Psoas muscle (tissue), 8 donors: ENCODE results near the gene ANO5. TPM values are rescaled to one million over a fixed set of nuclear protein-coding genes. Genes with fewer than 3 reads are reported as not detected.

ENCODE experiments used
- ATAC-seq, 4 donors: fragments of 200-7000 bp; cut with Tn5 transposase; one replicate each; pipeline ENCODE4 v1.9.1; 2020; ENCODE audit warnings: moderate library complexity in 3 of 4, mild to moderate bottlenecking in 2 of 4
- DNase-seq, 2 donors: peaks; one replicate each; pipeline ENCODE4 v3.0.0-alpha.2; 2020
- H3K27ac ChIP-seq: fragments of 200-600 bp; one replicate; pipeline ENCODE4 v1.8.0; 2022
- H3K27me3 ChIP-seq, 3 donors: fragments of 200-600 bp in 1 of 3; one replicate each; pipeline versions ENCODE4 v1.6.1 to v1.8.0; 2013 to 2022; ENCODE audit warnings: low read length in 2 of 3, mild to moderate bottlenecking in 2 of 3, moderate library complexity in 1 of 3; ENCODE audit not compliant: insufficient read depth in 3 of 3
- H3K36me3 ChIP-seq, 2 donors: fragments of 200-600 bp in 1 of 2; one replicate each; pipeline versions ENCODE4 v1.6.1 to v1.8.0; 2013 to 2022; ENCODE audit warnings: low read depth in 1 of 2, mild to moderate bottlenecking in 1 of 2, moderate library complexity in 1 of 2; ENCODE audit not compliant: insufficient read depth in 1 of 2
- H3K4me1 ChIP-seq: fragments of 200-600 bp; one replicate; pipeline ENCODE4 v1.8.0; 2022
- H3K4me3 ChIP-seq: fragments of 200-600 bp; one replicate; pipeline ENCODE4 v1.8.0; 2022; ENCODE audit warnings: mild to moderate bottlenecking
- H3K9me3 ChIP-seq: fragments of 200-600 bp; one replicate; pipeline ENCODE4 v1.8.0; 2022
- WGBS, 3 donors: extraction: QIAGEN DNeasy Blood & Tissue Kit; methylation state at CpG; one replicate each; pipeline versions ENCODE4 v1.1.6 to v1.1.7; 2013; 5-methylcytosine and 5-hydroxymethylcytosine counted together
- intact Hi-C, 2 donors: fragments of 100-400 bp; cut with DNase I; formaldehyde crosslinking; loops; one replicate each; pipeline versions ENCODE4 v1.11.0 to v1.14.2; 2022
- polyA plus RNA-seq, 3 donors: library from polyadenylated mRNA; stranded (reverse); fragments of 200-250 nt; gene quantifications; one replicate each; pipeline ENCODE4 v1.2.3, GENCODE V29; 2013
- total RNA-seq, 4 donors: library from RNA; stranded (reverse); fragmentation: NEBNext Ultra II Directional in 2 of 4; extraction: Animal tissue kit (Norgen Biotek cat#: 25700) in 2 of 4; gene quantifications; one replicate each; pipeline versions ENCODE4 v1.2.1 to v1.2.4, GENCODE V29; 2021 to 2023
- TF ChIP-seq, protein P1 (sequence below): fragments of 200-600 bp; IDR thresholded peaks from one replicate; pipeline ENCODE4 v1.8.0; 2022; ENCODE audit warnings: antibody characterized with exemption
- donor health status: healthy with polysubstance abuse.
- donor health status: DM: no; HTN: no; CAD: no; lungs with moderate emphysema.
- donor health status: Bipolar disorder and iron deficiency.
- donor health status: healthy.
- donor health status: DM: yes; HTN: yes; CAD: no.
- donor health status: DM: no; HTN: no; CAD: no.
- donor health status: DM: no; HTN: no; CAD: no.
- donor health status: DM: yes; HTN: yes; CAD: no.

ANO5 gene
- total and polyA plus RNA-seq, 7 donors = 2.6 to 52.1 (median 28.8) TPM

DNA sequence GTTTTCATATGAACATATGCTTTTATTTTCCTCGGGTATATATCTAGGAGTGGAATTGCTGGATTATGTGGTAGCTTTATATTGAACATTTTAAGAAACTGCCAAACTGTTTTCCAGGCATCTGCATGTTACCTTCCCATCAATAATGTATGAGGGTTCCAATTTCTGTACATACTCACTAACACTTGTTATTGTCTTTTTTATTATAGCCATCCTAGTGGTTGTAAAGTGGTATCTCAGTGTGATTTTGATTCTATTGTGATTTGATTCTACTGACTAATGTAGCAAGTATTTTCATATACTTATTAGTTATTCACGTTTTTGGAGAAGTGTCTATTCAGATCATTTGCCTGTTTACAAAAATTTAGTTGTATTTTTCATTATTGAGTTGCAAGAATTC, 2.0 kb downstream of the ANO5 start:
- TF ChIP-seq, protein P1, sequence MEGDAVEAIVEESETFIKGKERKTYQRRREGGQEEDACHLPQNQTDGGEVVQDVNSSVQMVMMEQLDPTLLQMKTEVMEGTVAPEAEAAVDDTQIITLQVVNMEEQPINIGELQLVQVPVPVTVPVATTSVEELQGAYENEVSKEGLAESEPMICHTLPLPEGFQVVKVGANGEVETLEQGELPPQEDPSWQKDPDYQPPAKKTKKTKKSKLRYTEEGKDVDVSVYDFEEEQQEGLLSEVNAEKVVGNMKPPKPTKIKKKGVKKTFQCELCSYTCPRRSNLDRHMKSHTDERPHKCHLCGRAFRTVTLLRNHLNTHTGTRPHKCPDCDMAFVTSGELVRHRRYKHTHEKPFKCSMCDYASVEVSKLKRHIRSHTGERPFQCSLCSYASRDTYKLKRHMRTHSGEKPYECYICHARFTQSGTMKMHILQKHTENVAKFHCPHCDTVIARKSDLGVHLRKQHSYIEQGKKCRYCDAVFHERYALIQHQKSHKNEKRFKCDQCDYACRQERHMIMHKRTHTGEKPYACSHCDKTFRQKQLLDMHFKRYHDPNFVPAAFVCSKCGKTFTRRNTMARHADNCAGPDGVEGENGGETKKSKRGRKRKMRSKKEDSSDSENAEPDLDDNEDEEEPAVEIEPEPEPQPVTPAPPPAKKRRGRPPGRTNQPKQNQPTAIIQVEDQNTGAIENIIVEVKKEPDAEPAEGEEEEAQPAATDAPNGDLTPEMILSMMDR = no peak
- ATAC-seq (no peak), DNase-seq (no peak)

DNA sequence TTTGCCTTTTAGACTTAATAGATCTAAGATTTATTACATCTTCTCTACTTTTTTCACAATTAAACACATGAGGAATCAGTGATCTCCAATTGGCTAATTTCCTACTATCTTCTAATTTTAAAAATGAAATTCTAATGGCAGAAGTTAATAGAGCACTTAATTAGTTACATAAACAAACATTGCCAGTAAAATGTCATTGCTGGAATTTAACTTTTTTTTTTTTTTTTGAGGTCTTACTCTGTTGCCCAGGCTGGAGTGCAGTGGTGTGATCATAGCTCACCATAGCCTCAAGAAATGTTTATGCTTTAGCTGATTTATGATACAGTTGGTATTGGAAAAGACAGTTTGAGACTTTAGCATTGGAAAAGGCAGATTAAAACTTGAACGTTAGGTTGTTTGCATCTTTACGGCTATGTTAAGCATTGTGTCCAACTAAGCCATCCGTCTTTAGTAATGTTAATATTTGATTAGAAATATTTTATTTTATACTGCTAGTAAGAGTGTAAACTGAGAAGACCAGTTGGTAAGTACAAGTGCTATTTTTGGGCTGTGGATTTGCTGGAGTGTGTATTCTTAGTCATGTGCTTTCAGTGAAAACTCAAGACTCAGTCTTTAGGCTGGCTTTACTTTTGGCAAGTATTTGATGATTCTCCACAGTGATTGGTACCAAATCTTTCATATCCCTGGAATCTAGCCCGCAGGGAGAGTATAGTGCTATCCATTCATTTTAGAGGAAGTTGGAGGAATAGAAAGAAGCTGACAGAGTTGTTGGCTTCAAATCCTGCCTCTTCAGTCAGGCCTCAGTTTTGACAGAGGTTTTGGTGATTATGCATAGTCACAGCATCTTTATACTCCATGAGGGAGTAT, 4.5 kb downstream of the ANO5 start:
- TF ChIP-seq, protein P1 = no peak
- ATAC-seq (peak in 2 of 4 donors; percentile 44 to 52), DNase-seq (no peak)
- no peaks in the 10 kb centered on the region for H3K9me3 ChIP-seq
- H3K27ac ChIP-seq = peak overlapping the region; percentile 93
- H3K4me3 ChIP-seq = peak overlapping the region; percentile 15
- H3K27me3 ChIP-seq = no peaks in the 10 kb centered on the region
- no peaks in the 10 kb centered on the region for H3K36me3 ChIP-seq
- 32 to 43% (median 38%) methylated on average over 4 of the region's 4 CpGs for WGBS, 3 donors
- H3K4me1 ChIP-seq = peaks cover 36% of the 10 kb centered on the region
- intact Hi-C loops = no loop called here

More for the DNA sequence above, 2.0 kb downstream of the ANO5 start:
- Histone ChIP-seq H3K4me1 (peaks cover 28% of the 10 kb centered on the region), H3K4me3 (peak overlapping the region; percentile 86), H3K27me3 (no peaks in the 10 kb centered on the region), H3K27ac (peak overlapping the region; percentile 93), H3K36me3 (no peaks in the 10 kb centered on the region), H3K9me3 (no peaks in the 10 kb centered on the region)
- 23 to 36% (median 26%) methylated on average over 2 of the region's 2 CpGs for WGBS, 3 donors
- intact Hi-C loops = no loop called here

DNA sequence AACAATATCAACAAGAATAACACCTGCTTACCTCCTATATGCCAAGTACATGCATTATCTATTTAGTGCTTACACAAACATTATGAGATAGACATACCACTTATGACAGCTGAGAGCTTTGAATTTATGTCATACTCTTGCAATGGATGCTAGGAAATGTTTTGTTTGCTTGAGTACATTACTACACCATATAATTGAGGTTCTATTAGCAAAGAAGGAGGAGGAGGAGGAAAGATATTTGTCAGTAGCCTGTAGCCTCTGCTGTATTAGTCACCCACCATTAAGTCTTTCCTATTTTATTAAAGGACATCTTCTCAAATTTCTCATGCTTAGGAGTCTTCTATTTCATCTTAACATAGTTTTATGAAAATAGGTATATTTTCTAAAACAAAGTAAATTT, 6.4 kb downstream of the ANO5 start:
- no peak for DNase-seq
- intact Hi-C loops = no loop called here
- Histone ChIP-seq H3K36me3 (no peaks in the 10 kb centered on the region), H3K27ac (peak overlapping the region; percentile 93), H3K4me3 (peak overlapping the region; percentile 2), H3K27me3 (no peaks in the 10 kb centered on the region), H3K4me1 (peaks cover 38% of the 10 kb centered on the region), H3K9me3 (no peaks in the 10 kb centered on the region)
- ATAC-seq = peak in 2 of 4 donors; percentile 36 to 37
- TF ChIP-seq, protein P1 = no peak

DNA sequence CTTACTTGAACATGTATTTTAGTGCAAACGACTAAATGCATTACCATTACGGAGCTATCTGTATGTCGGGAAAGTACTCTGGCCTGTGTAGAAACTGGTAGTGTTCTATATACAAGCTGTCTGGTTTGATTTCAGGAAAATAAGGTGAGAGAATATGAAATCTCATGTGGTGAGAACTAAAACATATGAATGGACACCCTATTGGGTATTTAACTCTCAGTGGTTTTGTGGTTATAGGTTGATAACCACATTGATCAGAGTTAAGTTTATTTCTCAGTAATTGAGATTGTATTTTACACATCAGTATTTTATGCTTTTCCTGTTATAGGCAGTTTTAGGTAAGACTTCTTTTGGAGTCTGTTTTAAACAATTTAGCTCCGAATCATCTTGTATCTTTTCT, 10.4 kb downstream of the ANO5 start:
- Histone ChIP-seq H3K4me3 (no peak overlapping the region), H3K27ac (no peak overlapping the region), H3K4me1 (peaks cover 53% of the 10 kb centered on the region), H3K9me3 (no peaks in the 10 kb centered on the region), H3K27me3 (no peaks in the 10 kb centered on the region), H3K36me3 (no peaks in the 10 kb centered on the region)
- ATAC-seq (no peak), DNase-seq (no peak)
- WGBS, 3 donors = 70 to 87% (median 77%) methylated on average over 4 of the region's 4 CpGs
- TF ChIP-seq, protein P1 = no peak
- intact Hi-C loops = no loop called here
